NCI-H345 treated with DMSO at 0.1 percent for 48 hours (cell line): ENCODE results near the gene SNX4.
"Not testable (repeated sequence)": the region's sequence is repeated elsewhere in the genome, so short reads cannot be mapped to it uniquely, and the experiment has no call there.

Experiments used
- DNase-seq: peaks from one replicate; lab custom pipeline; 2025; ENCODE audit not compliant: unreplicated experiment; lab: John Stamatoyannopoulos, UW

The SNX4 gene

GRCh38 chr3:125519678-125520562, at the start of gene SNX4:
Gene SNX4 (minus strand): TSS chr3:125520202. CDS start chr3:125520172, 30 bp downstream.
- DNase-seq = peak; percentile 57

DNA sequence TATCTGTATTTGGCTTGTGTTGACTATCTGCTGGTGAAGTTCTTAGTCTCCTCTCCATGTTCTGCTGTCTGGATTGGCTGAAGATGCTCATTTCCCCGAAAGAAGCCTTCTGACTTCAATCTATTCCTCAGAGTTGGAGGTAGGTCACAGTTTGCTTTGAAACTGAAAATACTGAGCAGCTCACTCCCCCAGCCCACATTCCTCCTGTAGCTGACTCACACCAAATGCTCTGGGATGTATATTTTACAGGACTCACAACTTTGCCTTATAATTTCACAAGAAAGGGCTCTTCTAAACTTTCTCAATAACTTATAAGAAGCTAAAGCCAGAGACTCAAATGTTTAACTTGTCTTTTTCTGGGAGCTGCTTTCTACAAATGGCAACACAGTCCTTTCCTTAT, 36.3 kb upstream of the SNX4 start:
- no peak for DNase-seq

DNA sequence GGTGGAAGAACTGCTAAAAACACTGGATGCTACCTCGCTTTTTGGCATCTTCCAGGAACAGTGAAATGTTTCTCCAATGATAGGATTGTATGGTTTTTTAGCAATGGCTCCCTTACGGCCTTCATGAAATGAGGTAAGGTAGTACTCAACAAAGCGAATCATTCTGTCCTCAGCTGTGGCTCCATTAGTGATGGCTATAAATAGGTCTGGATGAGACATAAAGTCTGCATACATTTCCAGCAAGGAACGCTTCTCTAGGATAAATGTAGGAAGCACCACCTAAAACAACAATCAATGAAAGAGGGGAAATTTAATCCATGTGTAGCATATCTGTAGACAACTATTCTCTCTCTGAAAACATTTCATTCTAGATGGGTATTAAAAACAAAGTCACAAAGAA, 32.4 kb upstream of the SNX4 start:
- DNase-seq = no peak

DNA sequence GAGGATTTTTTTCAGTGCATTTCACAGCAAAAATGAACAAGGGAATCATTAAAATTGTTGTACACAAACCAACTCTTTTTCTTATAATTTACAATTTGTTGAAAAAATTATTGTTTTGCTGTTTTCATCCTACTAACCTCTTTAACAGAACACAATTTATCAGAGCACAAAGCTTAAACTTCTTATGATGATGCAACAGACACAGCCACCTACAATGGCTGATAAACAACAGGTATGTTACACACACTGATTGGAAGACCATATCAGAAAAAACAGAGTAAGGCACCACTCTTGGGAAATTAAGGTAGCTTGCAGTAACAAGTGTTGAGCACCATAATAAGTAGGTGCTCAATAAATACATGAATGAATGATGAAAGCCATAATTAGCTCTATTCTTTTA, 8.9 kb upstream of the SNX4 start:
- no peak for DNase-seq

DNA sequence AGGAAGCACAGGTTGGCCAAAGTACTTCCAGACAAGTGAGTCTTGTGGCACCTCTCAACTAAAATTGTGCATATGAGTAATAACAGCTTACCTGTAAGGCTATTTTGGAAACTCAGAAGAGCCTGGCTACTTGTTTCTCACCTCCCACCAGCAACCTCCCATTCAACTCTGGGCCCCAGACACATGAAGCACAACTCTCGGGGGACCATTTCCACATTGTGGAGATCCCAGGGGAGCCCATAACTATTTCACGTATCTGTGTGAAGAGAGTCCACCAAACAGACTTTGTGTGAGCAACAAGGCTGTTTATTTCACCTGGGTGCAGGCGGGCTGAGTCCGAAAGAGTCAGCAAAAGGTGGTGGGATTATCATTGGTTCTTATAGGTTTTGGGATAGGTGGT, 5.2 kb upstream of the SNX4 start:
- no peak for DNase-seq

GRCh38 chr3:125520563-125520919, 539 bp upstream of the SNX4 start:
- DNase-seq = not testable (repeated sequence)

DNA sequence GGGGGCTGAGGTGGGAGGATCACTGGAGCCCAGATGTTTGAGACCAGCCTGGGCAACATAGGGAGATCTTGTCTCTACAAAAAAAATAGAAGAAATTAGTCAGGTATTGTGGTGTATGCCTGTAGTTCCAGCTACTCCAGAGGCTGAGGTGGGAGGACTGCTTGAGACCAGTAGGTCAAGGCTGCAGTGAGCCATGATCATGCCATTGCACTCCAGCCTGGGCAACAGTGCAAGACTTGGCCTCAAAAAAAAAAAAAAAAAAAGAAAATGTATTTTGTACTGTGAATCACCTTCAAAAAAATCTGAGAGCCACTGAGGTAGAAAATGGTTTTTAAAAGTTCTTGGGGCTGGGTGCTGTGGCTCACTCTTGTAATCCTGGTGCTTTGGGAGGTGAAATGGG, 4.6 kb downstream of the SNX4 start:
- no peak for DNase-seq

- DNase-seq = no peak
These were observed 6.4 kb downstream of the SNX4 start for GRCh38 chr3:125513490-125514115.

- no peak for DNase-seq
These were observed 7.7 kb downstream of the SNX4 start for GRCh38 chr3:125512135-125512920.

DNA sequence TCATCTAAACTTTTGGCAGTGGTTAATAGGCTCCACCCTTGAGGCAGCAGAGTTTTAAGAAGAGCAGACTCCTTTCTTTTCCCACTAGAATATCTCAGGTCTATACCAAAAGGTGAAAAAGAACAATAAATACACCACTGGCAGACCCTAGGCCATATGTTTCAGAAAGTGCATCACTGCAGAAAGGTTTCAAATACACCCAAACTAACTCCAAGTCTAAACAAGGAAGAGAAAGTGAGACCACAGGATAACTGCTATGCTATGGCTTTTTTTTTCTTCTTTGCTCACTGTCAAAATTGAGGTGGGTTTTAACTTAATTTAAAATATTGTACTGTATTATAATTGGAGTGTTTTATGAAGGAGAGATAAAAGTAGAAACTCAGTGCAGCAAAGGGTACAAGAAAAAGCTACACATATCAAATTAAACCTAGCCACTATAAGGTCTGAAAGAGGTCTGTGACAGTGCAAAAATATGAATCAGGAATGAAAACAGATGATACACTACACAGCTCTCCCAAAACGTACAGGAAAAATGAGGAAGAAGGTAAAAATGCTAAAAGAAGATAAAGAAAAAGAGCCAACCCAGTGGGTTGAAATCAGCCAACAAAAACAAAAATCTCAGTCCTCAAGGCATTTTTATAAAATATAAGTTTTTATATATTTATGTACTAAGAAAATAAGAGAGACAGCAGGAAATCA, 8.4 kb downstream of the SNX4 start:
- DNase-seq = no peak

- DNase-seq = no peak
These were observed 12.9 kb downstream of the SNX4 start for GRCh38 chr3:125507128-125507527.

GRCh38 chr3:125498630-125499029, 21.4 kb downstream of the SNX4 start:
- no peak for DNase-seq

GRCh38 chr3:125496701-125497100, 23.3 kb downstream of the SNX4 start:
- no peak for DNase-seq

DNA sequence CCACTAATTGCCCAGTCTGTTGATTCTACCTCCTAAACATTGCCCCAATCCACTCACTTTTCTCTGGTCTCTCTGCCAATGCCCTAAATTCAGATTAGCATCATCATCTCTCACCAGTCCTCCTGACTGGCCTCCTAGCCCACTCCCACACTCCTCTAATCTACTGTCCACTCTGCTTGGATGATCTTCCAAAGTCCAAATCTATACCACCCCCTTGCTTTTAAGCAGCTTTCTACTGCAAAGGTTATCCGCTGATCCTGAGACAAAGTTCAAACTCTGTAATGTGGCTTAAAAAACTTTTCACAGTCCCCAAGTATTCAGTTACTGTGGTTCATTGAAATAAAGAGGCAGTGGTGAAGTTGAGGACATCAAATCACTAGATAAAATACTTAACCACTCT, 37.6 kb downstream of the SNX4 start:
- no peak for DNase-seq

DNA sequence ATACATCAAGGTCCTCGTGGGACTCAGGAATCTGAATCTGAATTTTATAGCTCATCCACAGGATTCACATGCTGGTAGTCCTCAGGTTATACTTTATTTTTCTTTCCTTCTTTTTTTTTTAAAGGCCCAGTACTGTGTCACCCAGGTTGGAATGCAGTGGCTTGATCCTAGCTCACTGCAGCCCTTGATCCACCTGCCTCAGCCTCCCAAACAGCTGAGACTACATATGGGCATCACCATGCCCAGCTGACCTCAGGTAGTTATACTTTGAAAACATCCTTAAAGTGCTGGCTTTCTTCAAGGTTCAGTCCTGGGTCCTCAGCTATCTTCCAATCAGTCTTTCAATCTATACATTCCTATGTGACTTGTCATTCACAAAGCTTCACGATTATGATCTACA, 38.2 kb downstream of the SNX4 start:
- no peak for DNase-seq

GRCh38 chr3:125481375-125481759, 38.6 kb downstream of the SNX4 start:
- DNase-seq = not testable (repeated sequence)

DNA sequence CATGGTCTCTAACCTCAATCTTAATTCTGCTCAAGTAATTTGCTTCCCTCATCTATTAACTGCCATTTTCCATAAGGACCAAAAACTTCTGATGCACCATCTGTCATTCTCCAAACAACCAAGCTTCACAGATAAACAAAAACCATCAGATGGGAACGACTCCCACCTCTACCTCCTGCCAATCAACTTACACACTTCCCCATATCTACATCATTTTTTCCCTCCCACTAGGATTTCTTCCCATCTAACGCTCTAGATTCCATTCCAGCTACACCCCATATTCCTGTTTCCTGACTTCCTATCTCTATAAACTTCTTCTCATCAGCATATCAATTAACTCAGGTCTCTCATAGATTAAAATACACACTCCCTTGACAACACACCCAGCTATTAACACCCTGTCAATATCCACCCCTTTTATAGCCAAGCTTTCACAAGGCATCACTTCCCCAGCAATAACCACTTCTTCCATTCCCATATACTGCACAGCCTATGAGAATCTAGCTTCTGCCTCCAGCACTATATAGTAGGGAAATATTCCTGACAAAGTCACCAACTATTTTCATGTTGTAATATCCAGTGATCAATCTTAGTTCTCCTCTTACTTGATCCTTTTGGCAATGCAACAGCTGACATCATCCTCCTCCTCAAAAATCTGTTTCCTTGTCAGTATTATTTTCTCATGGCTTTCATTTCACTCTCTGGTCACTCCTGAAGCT, 39.2 kb downstream of the SNX4 start:
- DNase-seq = no peak

DNA sequence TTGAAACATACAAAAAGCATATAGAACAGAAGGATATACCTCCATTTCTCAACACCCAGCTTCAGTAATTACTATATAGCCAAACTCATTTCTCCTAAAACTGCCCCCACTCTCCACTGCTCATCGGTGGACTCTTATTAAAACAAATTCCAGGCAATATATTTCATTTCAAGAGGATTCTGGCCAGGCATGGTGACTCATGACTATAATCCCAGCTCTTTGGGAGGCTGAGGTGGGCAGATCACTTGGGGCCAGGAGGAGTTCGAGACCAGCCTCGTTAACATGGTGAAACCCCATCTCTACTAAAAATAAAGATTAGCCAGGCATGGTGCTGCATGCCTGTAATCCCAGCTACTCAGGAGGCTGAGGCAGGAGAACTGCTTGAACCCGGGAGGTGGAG, 40.9 kb downstream of the SNX4 start:
- DNase-seq = no peak

- DNase-seq = no peak
These were observed 41.7 kb downstream of the SNX4 start for GRCh38 chr3:125478326-125478725.

GRCh38 chr3:125477701-125478100, 42.3 kb downstream of the SNX4 start:
- DNase-seq = no peak

DNA sequence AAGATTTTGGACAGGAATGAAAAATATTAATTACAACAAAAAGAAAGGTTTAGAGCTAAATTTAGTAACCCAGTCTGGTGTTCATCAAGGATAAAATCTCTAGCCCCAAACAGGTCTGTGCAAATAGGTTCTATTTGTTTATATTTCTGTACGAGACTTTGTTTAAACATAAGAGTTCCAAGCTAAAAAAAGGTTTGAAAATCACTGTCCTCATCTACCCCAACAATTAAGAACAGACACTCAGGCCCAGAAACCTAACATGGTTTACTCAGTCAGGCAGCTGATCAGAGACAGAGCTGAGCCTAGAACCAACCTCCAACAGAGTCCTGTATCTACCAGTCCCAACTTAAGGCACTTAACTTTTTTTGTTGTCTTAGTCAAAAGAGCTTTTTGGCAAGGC, 49.3 kb downstream of the SNX4 start:
- DNase-seq = no peak
